Kidney capillary endothelial cell (primary cell): Measurements from ENCODE around the gene CREBL2.
"Not testable (repeated sequence)": the region's sequence is repeated elsewhere in the genome, so short reads cannot be mapped to it uniquely, and the experiment has no call there.

Experiments used
- DNase-seq: peaks from one replicate; pipeline ENCODE4 v3.0.0-alpha.2; 2018; ENCODE audit warnings: low spot score

CREBL2 gene

DNA sequence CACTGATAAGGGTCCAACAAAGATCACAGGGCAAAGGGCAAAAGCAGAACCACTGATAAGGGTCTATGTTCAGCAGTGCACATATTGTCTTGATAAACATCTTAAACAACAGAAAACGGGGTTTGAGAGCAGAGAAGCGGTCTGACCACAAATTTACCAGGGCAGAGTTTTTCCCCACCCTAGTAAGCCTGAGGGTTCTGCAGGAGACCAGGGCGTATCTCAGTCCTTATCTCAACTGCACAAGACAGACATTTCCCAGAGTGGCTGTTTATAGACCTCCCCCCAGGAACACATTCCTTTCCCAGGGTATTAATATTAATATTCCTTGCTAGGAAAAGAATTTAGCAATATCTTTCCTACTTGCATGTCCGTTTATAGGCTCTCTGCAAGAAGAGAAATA lies 28.3 kb downstream of the CREBL2 start:
- DNase-seq: not testable (repeated sequence)

DNA sequence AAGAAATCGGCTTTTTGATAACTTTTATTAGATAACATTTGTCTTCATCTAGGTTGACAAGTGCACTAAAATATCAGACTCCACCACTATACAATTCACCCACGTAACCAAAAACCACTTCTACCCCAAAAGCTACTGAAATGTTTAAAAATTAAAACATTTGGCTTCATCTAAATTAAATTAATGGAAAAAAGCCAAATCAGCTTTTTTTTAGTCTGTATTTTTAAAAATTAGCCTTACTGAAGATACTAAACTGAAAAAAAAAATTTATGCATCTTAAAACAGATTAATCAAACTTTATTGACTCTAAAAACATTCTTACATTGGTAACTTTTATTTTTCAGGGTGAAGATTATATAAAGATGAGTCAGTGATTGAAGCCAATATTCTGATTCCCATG lies 30.0 kb downstream of the CREBL2 start:
- DNase-seq: no peak

DNA sequence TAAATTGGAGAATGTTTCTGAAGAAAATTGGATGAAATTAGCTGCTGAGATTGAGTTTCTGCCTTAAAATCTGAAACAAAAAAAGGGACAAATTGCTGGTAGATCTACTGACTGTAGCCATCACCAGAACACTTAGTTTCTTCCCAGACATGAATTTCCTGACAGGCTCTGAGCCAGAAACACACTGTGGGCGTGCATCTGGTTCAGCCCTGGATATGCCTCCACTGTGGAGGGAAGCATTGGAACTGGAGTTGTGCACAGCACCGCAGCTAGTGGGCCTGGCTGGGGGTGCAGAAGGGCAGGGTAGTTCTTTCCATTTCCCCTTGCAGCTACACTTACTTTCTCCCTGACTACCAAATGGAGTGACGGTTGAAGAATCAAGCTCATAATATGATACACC lies 31.2 kb downstream of the CREBL2 start:
- DNase-seq: no peak

DNA sequence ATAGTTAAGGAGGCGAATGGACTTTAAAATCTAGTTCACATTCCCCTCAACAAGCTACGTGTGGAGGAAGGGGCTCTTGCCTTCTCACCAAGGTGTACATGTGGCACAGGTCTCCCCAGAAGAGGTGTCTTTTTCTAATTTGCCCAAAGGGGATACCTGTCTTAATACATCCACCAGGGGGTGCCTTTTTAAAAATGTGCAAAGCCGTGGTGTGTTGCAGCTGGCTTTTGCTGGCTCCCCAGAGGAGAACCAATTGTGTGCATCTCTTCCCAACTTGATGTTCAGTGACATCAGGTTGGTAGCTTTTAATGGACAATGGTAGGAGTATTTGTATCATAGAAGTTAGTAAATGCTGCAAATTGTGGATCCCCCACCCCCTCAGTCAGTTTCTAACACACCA lies 33.8 kb downstream of the CREBL2 start:
- no peak for DNase-seq

DNA sequence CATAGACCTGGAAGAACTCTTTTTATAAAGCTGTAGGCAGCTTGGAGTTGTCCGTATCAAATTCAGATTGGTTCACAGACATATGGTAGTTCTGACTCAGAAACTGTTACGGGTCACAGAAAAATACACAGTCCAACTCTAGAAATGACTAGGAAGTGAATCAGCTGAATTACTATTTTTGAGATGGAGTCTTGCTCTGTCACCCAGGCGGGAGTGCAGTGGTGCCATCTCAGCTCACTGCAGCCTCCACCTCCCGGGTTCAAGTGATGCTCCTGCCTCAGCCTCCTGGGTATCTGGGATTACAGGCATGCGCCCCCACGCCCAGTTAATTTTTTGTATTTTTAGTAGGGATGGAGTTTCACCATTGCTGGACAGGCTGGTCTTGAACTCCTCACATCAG lies 34.3 kb downstream of the CREBL2 start:
- DNase-seq: peak; percentile 24

DNA sequence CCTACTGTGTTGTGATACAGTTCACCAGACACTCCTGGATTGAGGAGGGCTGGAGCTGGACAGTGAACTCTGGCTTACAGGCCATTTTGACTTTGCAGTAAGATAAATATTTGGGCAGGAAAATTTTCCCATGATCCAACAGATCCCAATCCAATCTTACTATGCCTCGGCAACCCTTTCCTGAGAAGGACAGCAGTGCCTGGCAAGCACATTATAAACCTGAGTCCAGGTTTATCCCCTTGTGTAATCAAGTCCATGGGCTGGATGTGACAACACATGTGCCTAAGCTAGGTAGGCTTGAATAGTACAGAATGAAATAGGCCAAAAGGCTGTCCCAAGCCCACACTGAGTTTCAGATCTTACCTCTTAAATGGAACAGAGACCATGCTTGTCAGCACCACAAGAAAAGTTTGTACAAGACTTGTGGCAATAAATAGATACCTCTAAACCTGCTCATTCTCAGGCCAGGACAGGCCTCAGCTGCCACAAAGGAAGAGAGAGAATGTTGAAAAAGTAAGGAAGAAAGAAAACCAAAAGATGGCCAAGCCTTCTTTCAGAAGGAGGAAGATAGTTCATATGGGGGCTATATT lies 34.9 kb downstream of the CREBL2 start:
- no peak for DNase-seq

DNA sequence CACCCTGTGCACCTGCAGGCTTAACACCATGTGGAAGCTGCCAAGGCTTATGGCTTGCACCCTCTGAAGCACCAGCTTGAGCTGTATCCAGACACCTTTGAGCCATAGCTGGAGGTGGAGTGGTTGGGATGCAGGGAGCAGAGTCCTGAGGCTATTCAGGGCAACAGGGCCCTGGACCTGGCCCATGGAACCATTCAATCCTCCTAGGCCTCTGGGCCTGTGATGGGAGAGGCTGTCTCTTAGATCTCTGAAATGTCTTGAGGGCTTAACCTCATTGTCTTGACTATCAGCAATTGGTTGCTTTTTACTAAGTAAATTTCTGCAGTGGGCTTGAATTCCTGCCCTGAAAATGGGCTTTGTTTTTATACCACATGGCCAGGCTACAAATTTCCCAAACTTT lies 36.6 kb downstream of the CREBL2 start:
- no peak for DNase-seq

DNA sequence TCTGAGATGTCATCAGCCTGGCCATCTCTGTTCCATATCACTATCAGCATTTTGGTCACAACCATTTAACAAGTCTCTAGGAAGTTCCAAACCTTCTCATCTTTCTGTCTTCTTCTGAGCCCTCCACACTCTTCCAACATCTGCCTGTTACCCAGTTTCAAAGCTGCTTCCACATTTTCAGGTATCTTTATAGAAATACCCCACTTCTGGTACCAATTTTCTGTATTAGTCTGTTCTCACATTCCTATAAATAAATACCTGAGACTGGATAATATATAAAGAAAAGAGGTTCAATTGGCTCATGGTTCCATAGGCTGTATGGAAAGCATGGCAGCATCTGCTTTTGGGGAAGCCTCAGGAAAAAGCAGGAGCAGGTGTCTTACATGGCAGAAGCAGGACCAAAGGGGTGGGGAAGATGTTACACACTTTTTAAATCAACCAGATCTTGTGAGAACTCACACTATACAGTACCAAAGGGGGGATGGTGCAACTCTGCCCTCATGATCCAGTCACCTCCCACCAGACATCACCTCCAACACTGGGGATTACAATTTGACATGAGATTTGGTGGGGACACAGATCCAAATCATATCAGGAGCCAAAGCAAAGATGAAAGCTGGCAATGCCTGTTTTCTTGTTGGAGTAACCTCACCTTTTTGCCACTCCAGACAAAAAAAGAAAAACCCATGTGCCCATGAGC lies 37.4 kb downstream of the CREBL2 start:
- DNase-seq: no peak

DNA sequence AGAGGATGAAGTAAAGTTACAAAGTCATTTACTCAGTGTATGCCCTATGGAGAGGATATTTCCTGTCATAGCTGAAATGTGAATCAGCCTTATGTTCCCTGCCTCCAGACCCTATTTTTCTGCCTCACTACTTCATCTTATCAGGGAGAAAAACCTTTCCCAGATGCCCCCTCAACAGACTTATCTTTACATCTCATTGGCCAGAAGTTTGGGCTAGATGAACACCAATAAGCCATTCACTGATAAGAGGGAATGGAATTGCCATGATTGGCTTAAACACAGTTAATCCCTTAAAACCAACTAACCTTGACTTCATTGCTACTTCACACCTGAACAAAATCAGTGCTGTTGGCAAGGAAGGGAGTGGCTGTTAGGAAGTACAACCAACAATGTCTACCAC lies 40.1 kb downstream of the CREBL2 start:
- DNase-seq: no peak

DNA sequence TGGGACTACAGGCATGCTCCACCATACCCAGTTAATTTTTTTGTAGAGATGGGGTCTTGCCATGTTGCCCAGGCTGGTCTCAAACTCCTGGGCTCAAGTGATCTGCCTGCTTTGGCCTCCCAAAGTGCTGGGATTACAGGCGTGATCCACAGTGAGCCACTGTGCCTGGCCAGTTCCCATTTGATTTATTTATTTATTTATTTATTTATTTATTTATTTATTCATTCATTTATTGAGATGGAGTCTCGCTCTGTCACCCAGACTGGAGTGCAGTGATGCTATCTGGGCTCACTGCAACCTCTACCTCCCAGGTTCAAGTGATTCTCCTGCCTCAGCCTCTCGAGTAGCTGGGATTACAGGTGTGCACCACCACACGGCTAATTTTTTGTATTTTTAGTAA lies 41.0 kb downstream of the CREBL2 start:
- DNase-seq: not testable (repeated sequence)

DNA sequence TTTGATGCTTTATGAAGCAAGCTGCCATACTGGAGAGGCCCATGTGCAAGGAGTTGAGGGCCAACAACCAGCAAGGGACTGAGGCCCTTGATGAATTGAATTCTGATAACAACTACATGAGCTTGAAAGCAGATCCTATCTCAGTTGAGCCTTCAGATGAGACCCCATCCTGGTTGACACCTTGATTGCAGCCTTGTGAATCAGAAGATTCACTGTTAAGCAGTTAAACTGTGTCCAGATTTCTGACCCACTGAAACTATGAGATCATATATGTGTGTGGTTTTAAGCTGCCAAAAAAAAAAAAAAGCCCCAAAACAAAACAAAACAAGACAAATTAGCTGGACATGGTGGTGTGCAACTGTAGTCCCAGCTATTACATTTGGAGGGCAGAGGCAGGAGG lies 42.2 kb downstream of the CREBL2 start:
- no peak for DNase-seq

DNA sequence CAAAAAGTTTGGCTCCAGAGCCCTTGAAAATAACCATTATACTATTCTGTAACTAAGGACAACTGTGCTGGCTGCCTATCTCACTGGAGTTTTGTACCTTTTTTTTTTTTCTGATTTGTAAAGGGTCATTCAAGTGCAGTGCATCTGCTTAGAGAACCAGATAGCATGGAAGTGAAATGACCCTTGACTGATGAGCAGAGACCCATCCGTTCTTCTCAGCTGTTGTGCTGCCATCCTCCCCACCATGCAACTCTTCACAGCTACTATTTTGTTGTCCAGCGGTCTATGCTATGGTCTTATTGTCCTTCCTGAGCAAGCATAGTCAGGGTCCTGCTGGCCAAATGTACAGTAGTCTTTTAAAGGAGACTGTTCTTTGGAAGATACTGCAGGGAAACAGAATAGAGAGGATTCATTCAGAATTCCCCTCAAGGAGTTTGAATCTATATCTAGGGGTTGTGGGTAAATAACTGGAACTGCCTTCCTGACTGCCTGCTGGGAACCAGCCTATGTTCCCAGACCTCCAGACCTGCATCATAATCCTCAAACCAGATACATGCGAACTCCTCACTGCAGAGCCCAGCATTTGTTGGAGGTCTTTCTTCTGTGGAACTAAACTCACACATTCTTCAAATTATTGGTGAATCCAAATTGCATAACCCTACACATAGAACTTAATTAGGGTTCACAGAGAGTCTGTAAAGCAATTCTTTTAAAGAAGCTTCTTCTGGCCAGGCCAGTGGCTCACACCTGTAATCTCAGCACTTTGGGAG lies 43.2 kb downstream of the CREBL2 start:
- DNase-seq: no peak

DNA sequence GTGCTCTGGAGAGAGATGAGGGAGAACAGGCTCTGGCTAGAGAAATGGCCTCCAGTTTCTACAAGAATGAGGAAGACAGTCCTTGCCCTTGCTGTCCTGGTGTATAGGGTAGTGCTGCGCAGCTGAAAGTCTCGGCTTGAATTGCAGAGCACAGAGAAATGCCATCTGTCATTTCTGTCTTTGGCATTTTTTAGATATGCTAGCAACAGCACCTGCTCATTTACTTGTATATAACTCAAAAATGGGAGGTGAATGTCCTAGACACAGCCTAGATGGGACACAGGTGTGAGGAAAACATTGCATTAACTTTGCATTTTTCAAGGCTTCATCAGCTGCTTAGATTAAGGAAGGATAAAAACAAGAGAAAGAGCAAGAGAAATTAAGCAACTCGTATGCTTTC lies 48.5 kb downstream of the CREBL2 start:
- DNase-seq: no peak

DNA sequence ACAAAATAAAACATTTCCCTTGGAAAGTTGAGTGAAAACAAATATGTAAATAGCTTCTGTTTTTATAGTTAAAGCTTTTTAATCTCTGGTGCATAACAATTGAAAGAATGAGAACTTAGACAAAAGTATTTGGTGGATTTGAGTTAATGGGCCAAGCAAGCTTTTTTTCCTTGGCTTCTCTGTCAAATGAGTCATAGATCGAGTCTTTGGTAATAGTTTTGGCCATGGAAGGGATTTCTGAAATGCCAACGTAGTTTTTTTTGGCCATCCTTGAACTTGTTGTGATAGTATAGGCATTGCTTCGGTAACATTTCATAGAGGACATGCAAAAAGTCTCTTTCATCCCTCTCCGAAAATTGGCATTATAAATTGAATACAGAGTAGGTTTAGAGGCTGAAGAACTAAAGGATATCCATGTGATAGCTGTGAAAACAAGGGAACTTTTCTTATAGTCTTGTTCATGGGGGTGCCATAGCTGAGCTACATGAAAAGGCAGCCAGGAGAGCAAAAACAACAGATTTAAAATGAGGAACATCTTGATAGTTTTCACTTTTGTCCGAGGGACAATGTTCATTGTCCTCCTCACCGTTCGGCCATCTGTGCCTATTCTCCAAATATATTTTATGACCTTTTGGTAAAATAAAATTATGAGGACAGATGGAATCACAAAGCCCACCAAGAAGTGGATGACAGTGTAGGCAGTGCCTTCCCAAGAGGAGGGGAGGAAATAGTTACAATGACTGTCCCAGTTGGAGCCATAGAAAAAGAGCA lies 49.6 kb downstream of the CREBL2 start:
- no peak for DNase-seq

DNA sequence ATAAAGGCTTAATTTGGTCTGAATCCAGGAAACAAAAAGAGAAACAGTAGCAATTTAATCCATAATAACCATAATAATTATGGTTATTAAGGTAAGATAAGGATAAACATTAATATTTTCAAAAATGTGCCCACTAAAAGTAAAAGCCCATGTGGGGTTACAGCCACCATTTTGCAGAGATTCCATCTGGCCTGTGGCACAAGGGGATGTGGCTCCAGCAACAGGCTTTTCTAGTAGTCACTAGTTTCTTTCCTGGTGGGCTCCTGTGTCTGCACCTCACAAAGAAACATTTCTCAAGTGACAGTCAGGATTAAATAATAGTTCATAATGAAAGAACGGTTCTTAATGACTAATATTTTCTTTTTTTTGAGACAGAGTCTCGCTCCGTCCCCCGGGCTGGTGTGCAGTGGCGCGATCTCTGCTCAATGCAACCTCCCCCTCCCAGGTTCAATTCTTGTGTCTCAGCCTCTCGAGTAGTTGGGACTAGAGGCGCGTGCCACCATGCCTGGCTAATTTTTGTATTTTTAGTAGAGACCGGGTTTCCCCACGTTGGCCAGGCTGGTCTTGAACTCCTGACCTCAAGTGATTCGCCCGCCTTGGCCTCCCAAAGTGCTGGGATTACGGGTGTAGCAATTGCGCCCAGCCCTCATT lies 52.1 kb downstream of the CREBL2 start:
- DNase-seq: no peak

DNA sequence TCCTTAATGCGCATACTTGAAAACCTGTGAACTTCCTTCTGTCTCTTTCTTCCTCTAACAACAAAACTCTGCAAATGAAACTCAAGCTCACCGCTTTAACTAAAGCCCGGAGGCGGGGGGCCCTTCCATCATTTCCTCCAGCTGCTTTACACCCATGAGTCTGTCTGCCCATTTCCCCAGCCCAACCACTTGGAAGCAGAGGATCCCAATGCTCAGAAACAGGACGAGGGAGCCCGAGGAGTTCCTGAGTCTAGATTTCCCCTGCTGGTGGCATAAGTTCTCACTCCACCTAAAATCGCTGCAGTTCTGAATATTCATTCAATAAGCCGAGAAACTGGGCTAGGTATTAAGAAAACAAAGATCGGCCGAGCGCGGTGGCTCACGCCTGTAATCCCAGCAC lies 53.5 kb downstream of the CREBL2 start:
- no peak for DNase-seq

DNA sequence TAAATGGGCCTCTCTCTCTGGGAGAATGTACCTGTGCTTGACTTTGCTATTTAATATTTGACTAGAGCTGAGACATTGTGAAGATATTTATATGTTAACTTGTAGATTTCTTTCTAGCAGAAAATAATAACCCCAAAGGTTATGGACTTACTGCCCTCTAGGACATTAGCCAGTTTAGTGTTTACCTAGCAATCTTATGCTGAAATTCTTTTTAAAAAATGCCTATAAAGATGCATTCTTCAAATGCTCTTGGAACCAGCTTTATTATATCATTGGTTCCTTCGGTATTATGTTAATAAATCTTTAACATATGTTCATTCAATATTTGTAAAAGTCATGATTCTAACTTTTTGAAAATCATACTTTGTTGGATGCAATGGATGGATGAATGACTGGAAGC lies 56.3 kb downstream of the CREBL2 start:
- no peak for DNase-seq

DNA sequence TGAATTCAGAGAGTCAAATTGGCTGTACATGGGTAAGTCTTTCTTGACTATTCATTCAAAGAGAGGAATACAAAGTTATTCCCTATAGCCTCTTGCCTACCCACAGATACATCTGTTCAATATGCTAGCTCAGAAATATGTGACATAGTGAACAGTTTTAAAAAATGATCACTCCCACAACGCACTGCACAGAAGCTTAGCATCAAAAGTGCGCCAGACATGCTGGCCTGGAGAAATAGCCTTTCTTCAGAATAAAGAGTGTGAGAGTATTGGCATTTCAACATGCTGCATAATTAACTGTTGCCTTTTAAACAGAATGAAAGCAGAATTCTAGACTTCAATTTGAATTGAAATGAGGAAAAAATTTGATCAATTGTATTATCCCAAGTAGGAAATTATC lies 57.3 kb downstream of the CREBL2 start:
- DNase-seq: no peak

DNA sequence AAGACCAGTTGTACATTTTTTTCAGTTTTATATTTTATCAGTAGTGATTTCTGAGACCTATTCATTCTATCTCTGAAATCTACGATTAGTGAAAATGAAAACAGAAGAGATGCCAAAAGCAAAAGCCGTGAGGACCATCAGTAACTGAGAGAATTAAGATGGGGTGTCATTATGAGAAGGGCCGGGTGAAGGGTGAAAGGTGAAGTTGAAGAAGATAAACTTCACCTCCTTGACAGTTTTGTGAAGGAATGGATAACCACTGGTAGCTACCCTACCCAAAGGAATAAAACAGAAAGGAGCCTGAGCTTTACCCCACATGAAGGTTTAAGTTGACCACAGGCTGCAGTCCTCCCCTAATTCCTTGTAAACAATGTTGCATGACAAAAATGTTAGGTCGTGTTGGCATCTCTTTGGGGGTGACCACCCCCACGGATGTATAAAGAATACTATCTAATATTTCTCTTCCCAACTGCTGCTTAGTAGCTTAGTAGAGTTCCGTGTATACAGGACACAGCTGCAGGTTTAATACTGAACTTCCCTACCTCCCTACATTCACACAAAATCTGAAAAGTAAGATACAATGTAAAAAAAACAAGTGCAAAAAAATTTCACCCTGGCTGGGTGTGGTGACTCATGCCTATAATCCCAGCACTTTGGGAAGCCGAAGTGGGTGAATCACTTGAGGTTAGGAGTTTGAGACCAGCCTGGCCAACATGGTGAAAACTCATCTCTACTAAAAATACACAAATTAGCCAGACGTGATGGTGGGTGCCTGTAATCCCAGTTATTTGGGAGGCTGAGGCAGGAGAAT lies 60.4 kb downstream of the CREBL2 start:
- no peak for DNase-seq

DNA sequence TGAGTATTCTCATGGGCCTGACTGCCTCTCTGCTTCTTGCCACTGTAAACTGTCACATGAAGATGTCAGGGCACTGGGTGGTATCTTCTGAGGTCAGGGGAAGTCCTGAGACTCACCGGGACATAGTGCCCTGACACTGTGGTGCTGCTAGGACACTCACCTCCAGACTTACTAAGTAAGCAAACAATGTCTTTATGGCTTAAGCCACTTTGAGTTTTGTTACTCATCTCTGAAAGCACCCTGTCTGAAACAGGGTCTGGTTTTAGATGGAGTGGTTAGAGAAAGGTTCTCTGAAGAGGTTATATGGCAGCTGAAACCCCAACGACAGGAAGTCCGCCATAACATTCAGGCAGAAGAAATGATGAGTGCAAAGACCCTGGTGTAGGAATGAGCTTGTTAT lies 61.6 kb downstream of the CREBL2 start:
- DNase-seq: no peak

DNA sequence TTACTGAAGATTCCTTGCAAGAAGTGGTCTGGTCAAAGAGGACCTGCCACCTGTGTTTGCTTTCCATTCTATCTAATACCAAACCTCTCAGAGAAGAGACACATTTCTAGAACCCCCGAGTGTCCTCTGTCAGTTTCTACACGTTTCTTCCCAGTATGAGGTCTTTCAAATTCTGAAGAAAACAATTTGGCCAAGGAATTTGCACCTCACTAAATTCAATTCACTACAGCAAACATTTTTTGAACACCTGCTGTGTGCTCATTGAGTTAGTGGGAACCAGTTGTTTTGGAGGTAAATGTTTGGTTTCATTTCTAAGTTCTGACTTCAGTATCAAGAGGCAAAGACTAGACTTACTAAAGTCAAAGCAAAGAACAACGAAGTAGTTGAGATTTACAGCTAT lies 64.9 kb downstream of the CREBL2 start:
- DNase-seq: no peak
